Measurements from ENCODE around the gene IRS1.
A peak's percentile ranks its signal among the peaks of the same experiment; 100 is the strongest.

The IRS1 gene

GRCh38 chr2:226818930-226819329, 19.3 kb upstream of the IRS1 start:
- no peak for DNase-seq

GRCh38 chr2:226813148-226813701, 13.6 kb upstream of the IRS1 start:
- DNase-seq, result no peak

- DNase-seq, result no peak
Observed at GRCh38 chr2:226803410-226803809, 3.8 kb upstream of the IRS1 start.

GRCh38 chr2:226802573-226802972, 3.0 kb upstream of the IRS1 start:
- DNase-seq, result no peak

GRCh38 chr2:226800941-226801784, 1.5 kb upstream of the IRS1 start:
- DNase-seq, result peak; percentile 88

GRCh38 chr2:226799976-226800940, 638 bp upstream of the IRS1 start:
- peak; percentile 33 for DNase-seq

GRCh38 chr2:226798422-226799210, 1.0 kb downstream of the IRS1 start:
- peak; percentile 74 for DNase-seq

- peak; percentile 29 for DNase-seq
Observed at GRCh38 chr2:226797989-226798421, 1.6 kb downstream of the IRS1 start.

- no peak for DNase-seq
Observed at GRCh38 chr2:226797289-226797988, 2.2 kb downstream of the IRS1 start.

- peak; percentile 39 for DNase-seq
Observed at GRCh38 chr2:226796840-226797288, 2.8 kb downstream of the IRS1 start.

- no peak for DNase-seq
Observed at GRCh38 chr2:226796012-226796839, 3.4 kb downstream of the IRS1 start.

GRCh38 chr2:226795281-226796011, 4.2 kb downstream of the IRS1 start:
- peak; percentile 25 for DNase-seq

GRCh38 chr2:226794751-226795171, 4.9 kb downstream of the IRS1 start:
- DNase-seq, result peak; percentile 28

GRCh38 chr2:226794196-226794661, 5.4 kb downstream of the IRS1 start:
- no peak for DNase-seq

- no peak for DNase-seq
Observed at GRCh38 chr2:226793646-226794045, 6.0 kb downstream of the IRS1 start.

GRCh38 chr2:226792155-226792881, 7.3 kb downstream of the IRS1 start:
- no peak for DNase-seq

- peak; percentile 93 for DNase-seq
Observed at GRCh38 chr2:226791487-226792081, 8.0 kb downstream of the IRS1 start.

- no peak for DNase-seq
Observed at GRCh38 chr2:226791056-226791486, 8.5 kb downstream of the IRS1 start.

GRCh38 chr2:226790431-226790830, 9.2 kb downstream of the IRS1 start:
- no peak for DNase-seq
